GM12878 (cell line): ENCODE data around the gene CACNA1G. TPM values are rescaled to one million over a fixed set of nuclear protein-coding genes. Genes with fewer than 3 reads are reported as not detected.

Experiments used
- ATAC-seq: fragments of 200-7000 bp; cut with Tn5 transposase; 3 replicates; pipeline ENCODE4 v1.9.1; 2020; ENCODE audit warnings: mild to moderate bottlenecking, moderate library complexity
- BruUV-seq: library from RNA; stranded (reverse); fragments of 400-500 nt; replicated peaks from 2 replicates; lab custom pipeline; 2021; lab: Mats Ljungman, UMichigan
- CTCF ChIA-PET: fragments of 300-600 bp; sonication (Branson Sonifier 250); formaldehyde crosslinking; extraction: SDS; loops from one replicate; lab custom pipeline; 2021; ENCODE audit warnings: inconsistent platforms; lab: Yijun Ruan, JAX
- POLR2A ChIA-PET: fragments of 350-600 bp; formaldehyde crosslinking; extraction: SDS; loops from one replicate; lab custom pipeline; 2021; ENCODE audit warnings: inconsistent platforms; lab: Charles Lee
- RAD21 ChIA-PET: fragments of 300-600 bp; sonication (Branson Sonifier 250); formaldehyde crosslinking; loops from one replicate; lab custom pipeline; 2023; ENCODE audit warnings: antibody characterized with exemption; ENCODE audit not compliant: unreplicated experiment; lab: Charles Lee
- SMC1A ChIA-PET: fragments of 300-600 bp; sonication (Branson Sonifier 250); formaldehyde crosslinking; loops from one replicate; lab custom pipeline; 2023; ENCODE audit not compliant: unreplicated experiment, uncharacterized antibody; lab: Charles Lee
- DNase-seq: peaks from one replicate; pipeline ENCODE4 v3.0.0-alpha.2; 2011; ENCODE audit warnings: low read depth, low spot score
- FAIRE-seq: peaks from 3 replicates; lab custom pipeline; 2011; peaks lifted over from hg19 to GRCh38; lab: Jason Lieb, UNC
- H2AFZ ChIP-seq: 2 replicates; pipeline ENCODE4 v1.6.0; 2011; ENCODE audit warnings: low read depth, low read length, control low read depth; ENCODE audit not compliant: control insufficient read depth
- H3K27ac ChIP-seq: 2 replicates; pipeline ENCODE4 v1.5.1; 2011; ENCODE audit warnings: control low read depth; ENCODE audit not compliant: control insufficient read depth, insufficient read depth
- H3K27me3 ChIP-seq, 2 experiments: replicated peaks in 1 of 2; 2 replicates each; pipeline versions ENCODE4 v1.6.0 to v1.6.1; 2011; ENCODE audit warnings: low read length in 1 of 2; ENCODE audit not compliant: control insufficient read depth in 2 of 2, insufficient read depth in 2 of 2
- H3K36me3 ChIP-seq, 2 experiments: 2 replicates each; pipeline ENCODE4 v1.5.1; 2011; ENCODE audit warnings: low read length in 1 of 2; ENCODE audit not compliant: control insufficient read depth in 2 of 2, insufficient read depth in 2 of 2
- H3K4me1 ChIP-seq: 2 replicates; pipeline ENCODE4 v1.6.1; 2011; ENCODE audit warnings: mild to moderate bottlenecking, low read length, moderate library complexity, mixed read lengths; ENCODE audit not compliant: control insufficient read depth, insufficient read depth
- H3K4me2 ChIP-seq: 2 replicates; pipeline ENCODE4 v1.6.0; 2011; ENCODE audit warnings: control low read depth; ENCODE audit not compliant: control insufficient read depth, insufficient read depth
- H3K4me3 ChIP-seq: fragments of 200-600 bp; sonication (generic); 2 replicates; pipeline ENCODE4 v1.5.1; 2016
- H3K79me2 ChIP-seq: 2 replicates; pipeline ENCODE4 v1.6.0; 2011; ENCODE audit warnings: low read length; ENCODE audit not compliant: control insufficient read depth, insufficient read depth
- H3K9ac ChIP-seq: 2 replicates; pipeline ENCODE4 v1.8.0; 2011; ENCODE audit warnings: low read length, control low read depth, mixed read lengths; ENCODE audit not compliant: control insufficient read depth, insufficient read depth
- H3K9me3 ChIP-seq: replicated peaks from 3 replicates; pipeline ENCODE4 v1.5.1; 2011; ENCODE audit warnings: mild to moderate bottlenecking, low read length; ENCODE audit not compliant: control insufficient read depth, insufficient read depth
- H4K20me1 ChIP-seq: 2 replicates; pipeline ENCODE4 v1.6.0; 2011; ENCODE audit not compliant: control insufficient read depth, insufficient read depth
- BCL11A ChIP-seq: IDR thresholded peaks from 2 replicates; pipeline ENCODE4 v1.6.1; 2011; ENCODE audit warnings: low read depth, low read length
- BHLHE40 ChIP-seq, 2 experiments: fragments of 450-650 bp in 1 of 2; IDR thresholded peaks; 2 replicates each; pipeline ENCODE4 v1.6.1; 2011 to 2017; ENCODE audit warnings: low read depth in 2 of 2, borderline replicate concordance in 1 of 2, improper control_type of control experiment in 1 of 2, low read length in 1 of 2, mild to moderate bottlenecking in 1 of 2
- FOXK2 ChIP-seq: fragments of 450-650 bp; IDR thresholded peaks from 2 replicates; pipeline ENCODE4 v1.6.1; 2017; ENCODE audit warnings: mild to moderate bottlenecking, moderate library complexity
- GATAD2B ChIP-seq: fragments of 450-650 bp; conservative IDR thresholded peaks from 2 replicates; pipeline ENCODE4 v1.6.1; 2017; ENCODE audit warnings: low read depth, mild to moderate bottlenecking, moderate library complexity
- MLLT1 ChIP-seq: fragments of 450-650 bp; IDR thresholded peaks from 2 replicates; pipeline ENCODE4 v1.6.1; 2016; ENCODE audit warnings: mild to moderate bottlenecking
- MTA3 ChIP-seq: IDR thresholded peaks from 2 replicates; pipeline ENCODE4 v1.6.1; 2012; ENCODE audit warnings: low read length, inconsistent platforms, borderline replicate concordance
- MYC ChIP-seq: IDR thresholded peaks from 2 replicates; pipeline ENCODE4 v1.6.1; 2011; ENCODE audit warnings: mild to moderate bottlenecking, low read length, moderate library complexity, inconsistent platforms; ENCODE audit not compliant: insufficient read depth, insufficient replicate concordance, insufficient read length, severe bottlenecking
- NR2F1 ChIP-seq: fragments of 450-650 bp; conservative IDR thresholded peaks from 2 replicates; pipeline ENCODE4 v1.6.1; 2017; ENCODE audit warnings: mild to moderate bottlenecking
- PAX8 ChIP-seq: fragments of 450-650 bp; IDR thresholded peaks from 2 replicates; pipeline ENCODE4 v1.6.1; 2017; ENCODE audit warnings: mild to moderate bottlenecking, moderate library complexity
- POU2F2 ChIP-seq: IDR thresholded peaks from 3 replicates; pipeline ENCODE4 v1.6.1; 2011; ENCODE audit warnings: low read depth, mild to moderate bottlenecking, low read length, borderline replicate concordance
- SMAD5 ChIP-seq: IDR thresholded peaks from 2 replicates; pipeline ENCODE4 v1.6.1; 2016; ENCODE audit warnings: antibody characterized with exemption, low read depth
- SREBF2 ChIP-seq: IDR thresholded peaks from 2 replicates; pipeline ENCODE4 v1.6.1; 2012; ENCODE audit warnings: mild to moderate bottlenecking, low read length
- TBL1XR1 ChIP-seq: IDR thresholded peaks from 2 replicates; pipeline ENCODE4 v1.6.1; 2012; ENCODE audit warnings: low read depth, low read length, improper control_type of control experiment
- ZNF24 ChIP-seq: fragments of 450-650 bp; IDR thresholded peaks from 2 replicates; pipeline ENCODE4 v1.6.1; 2017; ENCODE audit warnings: antibody characterized with exemption, mild to moderate bottlenecking
- ZNF384 ChIP-seq: IDR thresholded peaks from 2 replicates; pipeline ENCODE4 v1.6.1; 2012; ENCODE audit warnings: low read depth, mild to moderate bottlenecking, low read length, improper control_type of control experiment, borderline replicate concordance
- ZSCAN29 ChIP-seq: fragments of 450-650 bp; IDR thresholded peaks from 2 replicates; pipeline ENCODE4 v1.6.1; 2017; ENCODE audit warnings: mild to moderate bottlenecking, moderate library complexity
- ZZZ3 ChIP-seq: IDR thresholded peaks from 2 replicates; pipeline ENCODE4 v1.6.1; 2011; ENCODE audit warnings: low read depth; ENCODE audit not compliant: control insufficient read depth, insufficient read length
- WGBS: methylation state at CpG from one replicate; pipeline ENCODE4 v1.1.6; 2016; ENCODE audit warnings: low lambda C conversion rate; ENCODE audit not compliant: insufficient replicate concordance, insufficient coverage; ENCODE audit errors: missing lambda C conversion rate; 5-methylcytosine and 5-hydroxymethylcytosine counted together
- in situ Hi-C: fragments of 300-500 bp; cut with MboI; formaldehyde crosslinking; loops from 9 replicates; pipeline ENCODE4 v1.14.3; 2018; ENCODE audit warnings: mixed read lengths
- intact Hi-C: fragments of 100-400 bp; cut with micrococcal nuclease; formaldehyde crosslinking; loops from one replicate; pipeline ENCODE4 v1.14.2; 2022; ENCODE audit not compliant: unreplicated experiment
- polyA plus RNA-seq, 11 experiments: library from polyadenylated mRNA; depleted of rRNA in 4 of 11; unstranded in 6 of 11; stranded (reverse) in 5 of 11; fragments of >200 nt; fragmentation: Nextera tagmentation in 4 of 11; fragmentation: Illumina TruSeq in 1 of 11; extraction: Ambion mirVana in 4 of 11; extraction: Trizol in 1 of 11; gene quantifications; 1 replicate in 1 of 11; 2 replicates in 10 of 11; pipeline versions ENCODE4 v1.2.1 to v1.2.3, GENCODE V29; 2011 to 2016; ENCODE audit warnings: inconsistent platforms in 2 of 11, missing spikeins in 2 of 11, low read depth in 1 of 11
- total RNA-seq, 4 experiments: library from RNA; depleted of rRNA in 3 of 4; stranded (reverse); fragments of >200 nt in 3 of 4; fragmentation: Illumina TruSeq in 1 of 4; extraction: Trizol in 1 of 4; gene quantifications; 2 replicates each; pipeline versions ENCODE4 v1.2.1 to v1.2.3, GENCODE V29; 2013 to 2021
- TF ChIP-seq, protein P1 (sequence below): fragments of 450-650 bp; conservative IDR thresholded peaks from 2 replicates; pipeline ENCODE4 v1.6.1; 2017; ENCODE audit warnings: mild to moderate bottlenecking, moderate library complexity
- TF ChIP-seq, protein P2 (sequence below): IDR thresholded peaks from 2 replicates; pipeline ENCODE4 v1.6.1; 2011; ENCODE audit warnings: mild to moderate bottlenecking, low read depth, low read length, moderate library complexity; ENCODE audit not compliant: insufficient replicate concordance

CACNA1G gene
- total and polyA plus RNA-seq, 10 of the 15 experiments (the other 5 are each of a cell fraction or from before 2014, with no cell fraction given) = 0.03 to 0.15 TPM; not detected in 8

- no peaks in the 10 kb centered on the region for H4K20me1 ChIP-seq
- no TSS peak for BruUV-seq
Measured at GRCh38 chr17:50523208-50523607, 37.3 kb upstream of the CACNA1G start.

GRCh38 chr17:50524838-50525237 lies 35.7 kb upstream of the CACNA1G start:
- no peak overlapping the region for H3K9ac ChIP-seq
- H3K4me1 ChIP-seq = no peaks in the 10 kb centered on the region
- DNase-seq (no peak), ATAC-seq (no peak), FAIRE-seq (no peak)
- ChIA-PET POLR2A (no interaction called here), CTCF (no interaction called here), RAD21 (no interaction called here), SMC1A (interaction anchor here (0.6 kb wide), 1 partner anchor 335 kb away, joined by 3 read pairs; no protein-coding TSS in a partner anchor)
- no peak overlapping the region for H3K27ac ChIP-seq
- BruUV-seq = no TSS peak
- no peaks in the 10 kb centered on the region for H3K36me3 ChIP-seq
- H3K27me3 ChIP-seq = peaks cover 0 to 1% of the 10 kb centered on the region in 2 experiments; a peak in 1 of 4 replicates
- no peak overlapping the region for H3K4me3 ChIP-seq
- no peaks in the 10 kb centered on the region for H3K79me2 ChIP-seq
- no peak overlapping the region for H2AFZ ChIP-seq
- WGBS = 80% methylated on average over 18 of the region's 18 CpGs
- intact Hi-C loops = no loop called here
- in situ Hi-C loops = no loop called here
- no peak overlapping the region for H3K4me2 ChIP-seq
- H4K20me1 ChIP-seq = no peaks in the 10 kb centered on the region
- no peaks in the 10 kb centered on the region for H3K9me3 ChIP-seq
- TF ChIP-seq MLLT1 (no peak), ZNF24 (no peak), BCL11A (no peak), SREBF2 (no peak), TBL1XR1 (no peak), ZNF384 (no peak), PAX8 (no peak), SMAD5 (no peak), MTA3 (no peak)
- TF ChIP-seq, protein P1, sequence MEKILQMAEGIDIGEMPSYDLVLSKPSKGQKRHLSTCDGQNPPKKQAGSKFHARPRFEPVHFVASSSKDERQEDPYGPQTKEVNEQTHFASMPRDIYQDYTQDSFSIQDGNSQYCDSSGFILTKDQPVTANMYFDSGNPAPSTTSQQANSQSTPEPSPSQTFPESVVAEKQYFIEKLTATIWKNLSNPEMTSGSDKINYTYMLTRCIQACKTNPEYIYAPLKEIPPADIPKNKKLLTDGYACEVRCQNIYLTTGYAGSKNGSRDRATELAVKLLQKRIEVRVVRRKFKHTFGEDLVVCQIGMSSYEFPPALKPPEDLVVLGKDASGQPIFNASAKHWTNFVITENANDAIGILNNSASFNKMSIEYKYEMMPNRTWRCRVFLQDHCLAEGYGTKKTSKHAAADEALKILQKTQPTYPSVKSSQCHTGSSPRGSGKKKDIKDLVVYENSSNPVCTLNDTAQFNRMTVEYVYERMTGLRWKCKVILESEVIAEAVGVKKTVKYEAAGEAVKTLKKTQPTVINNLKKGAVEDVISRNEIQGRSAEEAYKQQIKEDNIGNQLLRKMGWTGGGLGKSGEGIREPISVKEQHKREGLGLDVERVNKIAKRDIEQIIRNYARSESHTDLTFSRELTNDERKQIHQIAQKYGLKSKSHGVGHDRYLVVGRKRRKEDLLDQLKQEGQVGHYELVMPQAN = no peak
- TF ChIP-seq, protein P2, sequence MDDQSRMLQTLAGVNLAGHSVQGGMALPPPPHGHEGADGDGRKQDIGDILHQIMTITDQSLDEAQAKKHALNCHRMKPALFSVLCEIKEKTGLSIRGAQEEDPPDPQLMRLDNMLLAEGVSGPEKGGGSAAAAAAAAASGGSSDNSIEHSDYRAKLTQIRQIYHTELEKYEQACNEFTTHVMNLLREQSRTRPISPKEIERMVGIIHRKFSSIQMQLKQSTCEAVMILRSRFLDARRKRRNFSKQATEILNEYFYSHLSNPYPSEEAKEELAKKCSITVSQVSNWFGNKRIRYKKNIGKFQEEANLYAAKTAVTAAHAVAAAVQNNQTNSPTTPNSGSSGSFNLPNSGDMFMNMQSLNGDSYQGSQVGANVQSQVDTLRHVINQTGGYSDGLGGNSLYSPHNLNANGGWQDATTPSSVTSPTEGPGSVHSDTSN = no peak

More at GRCh38 chr17:50523208-50523607, 37.3 kb upstream of the CACNA1G start:
- 44% methylated on average over 2 of the region's 2 CpGs for WGBS
- ChIA-PET CTCF (interaction anchor here (0.6 kb wide), 1 partner anchor 104 kb away, joined by 3 read pairs; no protein-coding TSS in a partner anchor), POLR2A (no interaction called here), SMC1A (no interaction called here), RAD21 (no interaction called here)
- Histone ChIP-seq H3K4me3 (no peak overlapping the region), H3K79me2 (no peaks in the 10 kb centered on the region), H3K9ac (no peak overlapping the region), H3K27me3 (peaks cover 0 to 1% of the 10 kb centered on the region in 2 experiments; a peak in 1 of 4 replicates), H3K4me1 (no peaks in the 10 kb centered on the region), H3K4me2 (no peak overlapping the region), H3K9me3 (no peaks in the 10 kb centered on the region), H3K27ac (no peak overlapping the region), H2AFZ (no peak overlapping the region), H3K36me3 (no peaks in the 10 kb centered on the region)
- TF ChIP-seq GATAD2B (no peak), NR2F1 (no peak), POU2F2 (no peak), MYC (no peak), FOXK2 (no peak), ZSCAN29 (no peak), BHLHE40 (IDR thresholded peaks at IDR 0.05; ENCODE audit: borderline replicate concordance in 1 of 2, low read depth in 2 of 2, low read length in 1 of 2) (no peak), ZZZ3 (no peak)
- ATAC-seq (no peak), FAIRE-seq (no peak), DNase-seq (no peak)
- intact Hi-C loops (no loop called here), in situ Hi-C loops (no loop called here)
